Fibroblast of pulmonary artery (primary cell): ENCODE data around the gene HNRNPUL2.

Experiments
- DNase-seq: peaks from one replicate; pipeline ENCODE4 v3.0.0-alpha.2; 2010; ENCODE audit warnings: low read depth
- H3K4me3 ChIP-seq: replicated peaks from 2 replicates; pipeline ENCODE4 v1.5.1; 2011; ENCODE audit warnings: low read depth, mild to moderate bottlenecking, control low read depth, low read length, moderate library complexity
- TF ChIP-seq, protein P1 (sequence below): IDR thresholded peaks from 2 replicates; pipeline ENCODE4 v1.5.1; 2011; ENCODE audit warnings: mild to moderate bottlenecking, control low read depth, low read length, inconsistent platforms; ENCODE audit errors: missing control alignments

Gene HNRNPUL2

DNA sequence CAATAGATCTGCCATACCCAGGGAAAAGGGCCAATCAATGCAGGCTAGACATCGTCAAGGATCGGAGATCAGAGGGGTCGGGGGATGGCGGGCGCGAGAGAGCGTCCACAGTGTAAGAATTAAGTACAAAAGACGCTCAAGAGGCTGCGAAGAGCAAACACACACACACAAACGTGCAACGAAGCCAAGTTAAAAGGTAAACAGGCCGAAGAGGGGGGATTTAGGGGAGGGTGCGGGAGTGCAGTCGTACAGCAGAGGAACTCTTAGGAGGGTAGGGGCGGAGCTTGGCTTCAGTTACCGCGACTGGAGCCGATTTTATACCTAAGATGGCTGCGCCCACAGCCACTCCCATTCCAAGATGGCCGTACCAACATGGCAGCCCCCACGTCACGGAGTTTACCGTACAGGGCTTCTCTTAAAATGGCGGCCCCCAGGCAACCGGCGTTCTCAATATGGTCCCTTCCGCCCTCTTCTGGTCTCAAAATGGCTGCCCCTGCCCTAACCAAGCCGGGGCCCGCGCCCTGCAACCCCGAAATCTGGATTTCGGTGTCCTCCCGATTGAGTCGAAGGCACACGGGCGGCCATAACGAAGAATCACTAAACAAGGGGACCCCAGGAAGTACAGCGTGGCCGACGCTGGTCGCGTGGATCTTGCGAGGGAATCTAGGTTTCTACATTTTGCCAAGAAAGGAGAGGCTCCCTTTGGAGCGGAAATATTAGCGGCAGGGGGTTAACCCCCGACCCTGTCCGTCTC lies 17.8 kb downstream of the HNRNPUL2 start:
- TF ChIP-seq, protein P1, sequence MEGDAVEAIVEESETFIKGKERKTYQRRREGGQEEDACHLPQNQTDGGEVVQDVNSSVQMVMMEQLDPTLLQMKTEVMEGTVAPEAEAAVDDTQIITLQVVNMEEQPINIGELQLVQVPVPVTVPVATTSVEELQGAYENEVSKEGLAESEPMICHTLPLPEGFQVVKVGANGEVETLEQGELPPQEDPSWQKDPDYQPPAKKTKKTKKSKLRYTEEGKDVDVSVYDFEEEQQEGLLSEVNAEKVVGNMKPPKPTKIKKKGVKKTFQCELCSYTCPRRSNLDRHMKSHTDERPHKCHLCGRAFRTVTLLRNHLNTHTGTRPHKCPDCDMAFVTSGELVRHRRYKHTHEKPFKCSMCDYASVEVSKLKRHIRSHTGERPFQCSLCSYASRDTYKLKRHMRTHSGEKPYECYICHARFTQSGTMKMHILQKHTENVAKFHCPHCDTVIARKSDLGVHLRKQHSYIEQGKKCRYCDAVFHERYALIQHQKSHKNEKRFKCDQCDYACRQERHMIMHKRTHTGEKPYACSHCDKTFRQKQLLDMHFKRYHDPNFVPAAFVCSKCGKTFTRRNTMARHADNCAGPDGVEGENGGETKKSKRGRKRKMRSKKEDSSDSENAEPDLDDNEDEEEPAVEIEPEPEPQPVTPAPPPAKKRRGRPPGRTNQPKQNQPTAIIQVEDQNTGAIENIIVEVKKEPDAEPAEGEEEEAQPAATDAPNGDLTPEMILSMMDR: no peak
- peak; percentile 98 for DNase-seq

DNA sequence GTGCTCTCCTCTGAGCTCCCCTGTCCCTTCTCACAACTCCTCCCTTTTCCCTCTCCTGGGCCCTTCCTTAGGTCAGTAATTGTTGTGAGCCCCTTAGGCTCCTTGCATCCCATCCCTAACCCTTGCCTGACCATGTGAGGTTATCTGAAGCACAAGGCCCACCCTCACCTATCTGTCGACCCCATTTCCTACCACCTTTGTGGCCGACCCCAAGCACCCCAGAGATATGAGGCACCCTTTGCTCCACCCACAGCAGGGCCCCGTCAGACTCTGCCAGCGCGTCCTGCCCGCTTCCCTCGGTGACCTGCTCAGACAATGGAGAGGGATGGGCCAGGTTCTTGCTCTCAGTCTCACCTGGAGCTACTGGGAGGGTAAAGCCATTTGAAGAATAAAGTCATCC lies 18.5 kb downstream of the HNRNPUL2 start:
- peak overlapping the region; percentile 58 for H3K4me3 ChIP-seq
- TF ChIP-seq, protein P1: no peak
- DNase-seq: no peak

More for the DNA sequence above, 17.8 kb downstream of the HNRNPUL2 start:
- peak overlapping the region; percentile 58 for H3K4me3 ChIP-seq

DNA sequence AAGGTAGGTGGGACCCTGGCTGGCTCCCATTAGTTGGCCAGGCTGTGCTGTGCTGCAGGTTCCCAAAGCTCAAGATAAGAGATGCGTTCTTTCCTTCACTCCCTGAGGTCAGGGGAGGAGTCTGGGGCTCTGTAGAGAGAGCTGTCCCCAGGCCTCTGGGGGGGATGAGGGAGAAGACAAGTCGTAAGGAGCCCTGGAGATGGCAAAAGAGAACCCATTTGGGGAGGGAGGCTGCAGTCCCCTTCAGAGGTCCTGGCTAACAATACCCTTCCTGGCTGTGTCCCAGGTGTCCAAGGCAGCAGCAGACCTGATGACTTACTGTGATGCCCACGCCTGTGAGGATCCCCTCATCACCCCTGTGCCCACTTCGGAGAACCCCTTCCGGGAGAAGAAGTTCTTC lies 18.9 kb downstream of the HNRNPUL2 start:
- TF ChIP-seq, protein P1: no peak
- H3K4me3 ChIP-seq: peak overlapping the region; percentile 58
- DNase-seq: no peak

DNA sequence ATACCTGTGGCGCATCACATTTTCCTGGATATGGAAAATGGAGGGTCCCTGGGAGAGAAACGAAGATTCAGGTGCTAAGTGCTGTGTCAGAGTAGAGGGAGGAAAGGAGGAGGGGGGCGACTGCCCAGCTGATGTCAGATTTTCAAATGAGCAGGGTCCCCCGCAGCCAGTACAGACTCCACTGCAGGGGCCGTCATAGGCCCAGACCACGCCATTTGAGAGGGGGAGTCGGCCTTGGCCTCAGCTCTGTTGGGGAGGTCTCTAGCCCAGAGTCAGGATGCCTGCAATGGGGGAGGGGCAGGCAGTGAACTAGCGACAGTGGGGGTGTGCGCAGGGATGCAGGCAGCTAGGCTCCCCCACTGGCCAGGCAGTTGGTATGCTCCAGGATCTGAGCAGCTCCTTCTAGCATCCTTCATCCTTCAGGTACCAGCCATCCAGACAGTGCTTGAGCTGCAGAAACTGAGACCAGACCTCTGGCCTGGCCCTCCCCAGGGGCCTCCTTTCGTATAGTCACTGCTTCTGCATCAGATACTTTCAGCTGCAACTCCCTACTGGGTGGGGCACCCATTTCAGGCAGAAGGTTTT lies 19.9 kb downstream of the HNRNPUL2 start, which contains the start of the genes BSCL2 and GNG3:
Gene BSCL2 (minus strand): TSS at position 148 of the 585 bp plus-strand sequence. CDS start 229 bp downstream, outside the sequence.
Gene GNG3 (plus strand): TSS at position 400 of the 585 bp plus-strand sequence. CDS start 620 bp downstream, outside the sequence.
- no peak for DNase-seq
- H3K4me3 ChIP-seq: peak within 1 kb of the TSS; percentile 43
- TF ChIP-seq, protein P1: no peak

DNA sequence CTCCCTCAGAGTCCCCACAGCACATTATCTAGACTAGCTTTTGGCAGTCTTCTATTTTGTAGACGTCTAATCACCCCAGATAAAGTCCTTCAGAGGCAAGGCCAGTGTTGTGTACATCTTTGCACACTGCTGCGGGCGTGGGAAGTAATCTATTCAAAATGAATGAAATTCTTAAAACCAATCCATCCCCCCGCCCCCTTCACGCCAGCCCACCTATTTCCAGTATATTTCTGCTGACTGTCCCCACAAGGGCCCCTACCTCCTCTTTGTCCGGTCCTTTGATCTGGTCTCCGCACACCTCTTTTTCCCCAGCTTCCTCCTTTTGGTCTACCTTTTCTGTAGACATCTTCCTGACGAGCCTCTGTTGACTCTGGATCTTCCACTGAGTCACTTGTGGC lies 20.4 kb downstream of the HNRNPUL2 start:
- TF ChIP-seq, protein P1: no peak
- DNase-seq: no peak
- peak overlapping the region; percentile 43 for H3K4me3 ChIP-seq

DNA sequence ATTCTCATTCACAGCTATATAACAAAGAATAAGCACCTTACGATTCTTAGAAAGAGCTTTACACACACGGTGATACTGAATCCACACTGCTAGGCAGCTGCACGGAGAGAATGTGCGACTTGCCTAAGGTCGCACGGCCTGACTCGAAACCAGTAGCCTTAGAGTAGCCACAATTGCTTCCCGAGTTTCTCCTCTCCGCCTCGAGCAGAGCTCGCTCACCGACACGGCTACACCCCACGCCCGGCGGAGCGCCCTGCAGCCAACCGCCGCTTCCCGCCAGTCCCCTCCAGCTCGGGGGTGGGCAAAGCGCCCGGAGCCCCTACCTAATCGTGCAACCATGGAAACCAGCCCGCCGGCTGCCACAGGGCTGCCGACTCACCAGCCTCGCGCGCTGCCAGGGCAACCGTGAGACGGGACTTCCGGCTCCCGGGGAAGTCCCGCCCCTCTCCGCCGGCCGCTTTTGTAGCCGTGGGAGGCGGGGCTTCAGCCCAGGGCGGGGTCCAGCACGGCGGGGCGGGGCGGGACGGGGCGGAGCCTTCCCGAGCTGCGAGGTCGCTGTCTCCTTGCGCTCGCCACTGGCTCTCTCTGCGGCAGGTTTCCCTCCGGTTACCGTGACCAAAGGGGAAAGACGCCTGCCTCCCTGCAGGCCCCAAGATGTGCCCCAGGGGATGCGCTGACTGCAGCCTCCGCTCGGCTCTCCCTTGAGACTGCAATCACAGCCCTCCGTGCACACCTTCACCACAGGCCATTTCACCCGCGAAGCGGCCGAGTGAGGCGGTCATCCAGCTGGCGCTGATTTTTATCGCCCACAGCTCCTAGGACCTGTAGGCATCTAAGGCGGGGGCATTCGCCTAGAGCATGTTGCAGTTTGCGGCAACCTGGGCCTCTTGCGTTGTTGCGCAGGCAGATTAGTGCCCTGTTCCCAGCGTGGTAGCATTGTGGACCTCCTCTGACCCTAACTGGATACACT lies 21.1 kb downstream of the HNRNPUL2 start:
- H3K4me3 ChIP-seq: peak overlapping the region; percentile 62
- TF ChIP-seq, protein P1: no peak
- peak; percentile 94 for DNase-seq
